GM13977 (cell line): ENCODE data around the gene ALPL.

Experiments used
- DNase-seq: peaks from one replicate; pipeline ENCODE4 v3.0.0; 2012; ENCODE audit warnings: low spot score
- in situ Hi-C: fragments of 300-500 bp; cut with MboI; formaldehyde crosslinking; loops from one replicate; pipeline ENCODE4 v1.12.0; 2022; ENCODE audit warnings: low sequenced_read_pairs, low pct_unique_long_range_greater_than_20kb, mixed read lengths, inconsistent platforms; ENCODE audit not compliant: unreplicated experiment
- TF ChIP-seq, protein P1 (sequence below): IDR thresholded peaks from 2 replicates; pipeline ENCODE4 v1.5.1; 2012; ENCODE audit warnings: mild to moderate bottlenecking, control low read depth; ENCODE audit not compliant: insufficient read depth; ENCODE audit errors: extremely low read depth, missing control alignments

ALPL gene

DNA sequence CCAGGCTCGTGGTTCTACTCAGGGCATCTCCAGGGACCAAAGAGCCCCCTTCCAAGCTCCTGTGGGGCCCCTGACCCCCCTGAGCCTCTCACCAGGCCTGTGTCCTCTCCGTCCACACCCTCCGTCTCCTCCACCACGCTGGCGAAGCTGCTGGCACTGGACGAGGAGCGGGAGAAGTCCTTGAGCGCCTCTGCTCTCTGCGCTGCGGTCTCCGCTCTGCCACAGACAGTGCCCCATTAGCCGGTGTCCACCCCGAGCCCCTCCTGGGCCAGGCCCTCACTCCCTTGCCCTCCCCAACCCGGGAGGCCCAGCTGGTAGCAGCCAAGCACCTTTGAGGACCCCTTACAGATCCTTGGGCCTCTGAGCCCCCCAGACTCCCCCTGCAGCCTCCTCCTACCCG is 90.2 kb downstream of the ALPL start:
- TF ChIP-seq, protein P1, sequence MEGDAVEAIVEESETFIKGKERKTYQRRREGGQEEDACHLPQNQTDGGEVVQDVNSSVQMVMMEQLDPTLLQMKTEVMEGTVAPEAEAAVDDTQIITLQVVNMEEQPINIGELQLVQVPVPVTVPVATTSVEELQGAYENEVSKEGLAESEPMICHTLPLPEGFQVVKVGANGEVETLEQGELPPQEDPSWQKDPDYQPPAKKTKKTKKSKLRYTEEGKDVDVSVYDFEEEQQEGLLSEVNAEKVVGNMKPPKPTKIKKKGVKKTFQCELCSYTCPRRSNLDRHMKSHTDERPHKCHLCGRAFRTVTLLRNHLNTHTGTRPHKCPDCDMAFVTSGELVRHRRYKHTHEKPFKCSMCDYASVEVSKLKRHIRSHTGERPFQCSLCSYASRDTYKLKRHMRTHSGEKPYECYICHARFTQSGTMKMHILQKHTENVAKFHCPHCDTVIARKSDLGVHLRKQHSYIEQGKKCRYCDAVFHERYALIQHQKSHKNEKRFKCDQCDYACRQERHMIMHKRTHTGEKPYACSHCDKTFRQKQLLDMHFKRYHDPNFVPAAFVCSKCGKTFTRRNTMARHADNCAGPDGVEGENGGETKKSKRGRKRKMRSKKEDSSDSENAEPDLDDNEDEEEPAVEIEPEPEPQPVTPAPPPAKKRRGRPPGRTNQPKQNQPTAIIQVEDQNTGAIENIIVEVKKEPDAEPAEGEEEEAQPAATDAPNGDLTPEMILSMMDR: no peak
- in situ Hi-C loops: no loop called here
- DNase-seq: no peak

DNA sequence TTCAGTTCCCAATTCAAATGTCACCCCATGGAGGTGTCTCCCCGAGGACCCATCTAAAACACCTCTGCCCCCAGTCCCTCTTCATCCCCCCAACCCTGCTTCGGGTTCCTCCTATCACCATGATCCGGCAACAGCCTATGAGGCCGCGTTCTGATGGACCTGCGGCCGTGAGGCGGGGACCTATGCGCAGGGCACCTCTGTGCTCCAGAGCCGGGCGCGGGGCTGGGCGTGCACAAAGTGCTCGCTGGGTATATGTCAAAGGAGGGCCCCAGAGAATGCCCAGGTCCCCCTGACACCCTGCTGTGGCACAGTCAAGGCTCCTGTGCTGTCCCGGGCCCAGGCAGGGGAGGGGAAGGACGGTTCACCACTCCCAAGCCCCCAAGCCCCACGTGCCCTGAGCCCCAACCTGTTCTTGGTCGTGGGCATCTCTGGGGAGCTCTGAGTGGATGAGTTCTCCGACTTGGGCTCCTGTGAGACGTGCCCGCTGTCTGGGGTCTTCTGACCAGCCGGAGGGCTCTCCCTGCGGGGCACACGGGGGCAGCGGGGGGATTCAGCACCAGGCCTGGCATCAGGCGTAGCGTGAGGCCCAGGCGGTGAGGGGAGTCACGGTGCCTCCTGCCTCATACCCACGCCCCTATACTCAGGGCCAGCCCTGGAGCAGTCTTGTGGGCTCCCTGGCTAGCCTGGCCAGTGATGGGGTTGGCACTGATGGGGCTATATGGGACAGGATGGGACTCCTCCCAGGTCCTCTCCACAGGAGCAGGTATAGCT is 92.2 kb downstream of the ALPL start:
- no peak for DNase-seq
- TF ChIP-seq, protein P1: no peak
- in situ Hi-C loops: no loop called here

DNA sequence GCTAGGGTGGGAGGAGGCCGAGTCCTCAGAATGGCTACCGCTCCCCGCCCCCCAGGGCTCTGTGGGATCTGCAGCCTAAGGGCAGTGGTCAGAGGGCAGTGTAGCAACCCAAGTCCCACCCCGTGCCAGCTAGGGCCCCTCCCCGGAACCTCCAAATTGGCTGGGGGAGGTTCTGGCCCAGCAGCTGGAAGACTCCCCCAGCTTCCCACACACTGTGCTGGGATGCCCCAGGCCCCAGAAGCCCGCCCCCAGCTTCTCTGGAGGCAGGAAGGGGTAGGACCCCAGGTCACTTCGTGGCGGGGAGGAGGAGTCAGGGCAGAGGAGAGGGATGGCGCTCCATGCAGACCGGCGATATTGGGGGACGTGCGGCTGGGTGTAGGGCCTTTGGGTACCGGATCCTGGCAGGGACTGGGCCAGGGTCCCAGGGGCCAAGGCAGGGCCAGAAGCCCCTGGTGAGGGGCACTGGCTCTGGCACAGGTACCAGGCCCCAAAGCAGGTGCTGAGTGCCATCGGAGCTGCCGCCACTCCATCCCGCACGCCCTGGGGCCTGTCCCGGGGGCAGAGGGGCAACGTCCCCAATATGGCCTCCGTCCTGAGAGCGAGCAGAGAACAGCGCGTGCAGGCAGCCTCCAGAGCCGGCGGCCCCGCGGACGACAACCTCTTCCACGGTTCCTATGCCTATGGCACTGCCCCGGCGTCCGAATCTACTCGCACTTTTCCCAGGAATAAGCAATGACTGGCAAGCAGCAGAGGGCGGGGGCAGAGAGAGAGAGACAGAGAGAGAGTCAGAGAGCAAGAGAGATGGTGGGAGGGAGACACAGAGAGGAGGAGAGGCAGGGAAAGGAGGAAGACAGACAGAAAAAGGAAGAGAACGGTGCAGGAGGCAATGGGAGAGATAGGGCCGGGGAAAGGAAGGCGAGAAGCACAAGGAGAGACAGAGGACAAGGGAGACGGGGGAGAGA is 94.2 kb downstream of the ALPL start:
- in situ Hi-C loops: no loop called here
- TF ChIP-seq, protein P1: no peak
- DNase-seq: no peak

DNA sequence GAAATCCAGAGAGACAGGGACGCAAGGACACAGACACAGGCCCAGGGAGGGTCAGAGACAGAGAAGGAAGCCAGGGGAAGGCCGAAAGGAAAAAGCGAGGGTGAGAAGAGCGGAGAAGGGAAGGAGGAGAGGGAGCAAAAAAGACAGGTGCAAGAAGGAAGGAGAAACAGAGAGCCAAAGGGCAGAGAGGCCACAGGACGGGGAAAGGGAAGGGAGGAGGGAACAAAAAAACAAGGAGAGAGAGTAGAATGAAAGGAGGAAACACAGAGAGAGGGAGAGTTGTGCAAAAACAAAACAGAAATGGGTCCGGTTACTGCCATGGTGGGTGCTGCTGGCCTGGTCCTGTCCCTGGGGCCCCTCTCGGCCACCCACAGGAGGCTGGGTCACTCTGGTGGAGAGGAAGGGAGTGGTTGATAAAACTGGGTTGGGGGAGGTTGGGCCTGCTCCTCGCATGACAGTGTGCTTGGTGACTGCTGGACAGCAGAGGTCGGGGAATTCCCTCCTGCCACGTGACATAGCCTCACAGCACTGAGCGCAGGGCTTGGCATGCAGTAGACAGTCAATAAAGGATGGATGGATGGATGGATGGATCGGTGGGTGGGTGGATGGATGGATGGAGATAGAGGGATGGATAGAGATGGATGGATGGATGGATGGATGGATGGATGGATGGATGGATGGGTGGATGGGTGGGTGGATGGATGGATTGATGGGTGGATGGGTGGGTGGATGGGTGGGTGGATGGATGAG is 95.2 kb downstream of the ALPL start:
- no peak for DNase-seq
- in situ Hi-C loops: no loop called here
- TF ChIP-seq, protein P1: no peak

DNA sequence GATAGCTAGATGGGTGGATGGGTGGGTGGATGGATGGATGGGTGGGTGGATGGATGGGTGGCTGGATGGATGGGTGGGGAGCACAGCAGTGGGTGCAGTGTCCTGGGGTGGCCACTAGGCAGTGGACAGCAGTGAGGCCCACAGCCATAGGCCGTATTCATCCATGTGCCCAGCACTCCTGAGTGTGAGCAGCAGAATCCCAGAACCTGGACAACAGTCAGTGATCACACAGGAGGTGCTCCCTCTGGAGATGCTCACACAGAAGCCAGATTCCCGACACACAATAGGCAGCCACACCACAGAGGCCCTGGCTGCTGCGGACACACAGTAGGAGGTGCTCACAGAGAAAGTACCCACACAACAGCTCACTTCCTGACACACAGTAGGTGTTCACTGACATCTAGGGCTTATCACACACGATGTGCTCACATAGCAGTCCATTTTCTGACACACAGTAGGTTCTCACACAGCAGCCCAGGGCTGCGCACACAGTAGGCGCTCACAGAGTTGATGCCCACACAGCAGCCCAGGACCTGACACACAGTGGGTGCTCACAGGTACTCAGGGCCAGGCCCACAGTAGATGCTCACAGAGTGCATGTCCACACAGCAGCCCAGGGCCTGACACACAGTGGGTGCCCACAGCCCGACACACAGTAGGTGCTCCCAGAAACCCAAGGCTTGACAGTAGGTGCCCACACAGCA is 95.9 kb downstream of the ALPL start:
- in situ Hi-C loops: no loop called here
- TF ChIP-seq, protein P1: no peak
- no peak for DNase-seq
